Panc1 (cell line): ENCODE results near the gene MGST2. TPM values are rescaled to one million over a fixed set of nuclear protein-coding genes. Genes with fewer than 3 reads are reported as not detected.

Experiments used
- ATAC-seq: fragments of 200-7000 bp; cut with Tn5 transposase; 2 replicates; pipeline ENCODE4 v1.9.1; 2020; ENCODE audit warnings: mild to moderate bottlenecking, moderate library complexity
- BruUV-seq: library from RNA; stranded (reverse); fragments of 400-500 nt; replicated peaks from 2 replicates; lab custom pipeline; 2021; lab: Mats Ljungman, UMichigan
- CTCF ChIA-PET: fragments of 300-600 bp; sonication (Branson Sonifier 250); formaldehyde crosslinking; loops from one replicate; lab custom pipeline; 2022; ENCODE audit warnings: antibody characterized with exemption; lab: Charles Lee
- POLR2A ChIA-PET: fragments of 300-600 bp; sonication (Branson Sonifier 250); formaldehyde crosslinking; loops from one replicate; lab custom pipeline; 2022; ENCODE audit warnings: antibody characterized with exemption; lab: Charles Lee
- DNase-seq: peaks from one replicate; pipeline ENCODE4 v3.0.0-alpha.2; 2010; ENCODE audit warnings: low read depth, low spot score
- H3K27ac ChIP-seq: 2 replicates; pipeline ENCODE4 v1.5.1; 2011; ENCODE audit warnings: mild to moderate bottlenecking, low read length, inconsistent platforms
- H3K27me3 ChIP-seq: fragments of 200-500 bp; sonication (Bioruptor generic); 2 replicates; pipeline ENCODE4 v1.6.0; 2014; ENCODE audit warnings: low read length, inconsistent platforms; ENCODE audit not compliant: control insufficient read depth, insufficient read depth
- H3K36me3 ChIP-seq: fragments of 200-500 bp; sonication (Bioruptor generic); 2 replicates; pipeline ENCODE4 v1.5.1; 2014; ENCODE audit warnings: inconsistent platforms, mild to moderate bottlenecking, low read length, moderate library complexity; ENCODE audit not compliant: control insufficient read depth, insufficient read depth
- H3K4me1 ChIP-seq: 2 replicates; pipeline ENCODE4 v1.5.1; 2011; ENCODE audit warnings: inconsistent platforms, mild to moderate bottlenecking, low read length, moderate library complexity; ENCODE audit not compliant: control insufficient read depth, insufficient read depth
- H3K4me3 ChIP-seq, 2 experiments: 2 replicates each; pipeline ENCODE4 v1.5.1; 2011 to 2012; ENCODE audit warnings: low read depth in 2 of 2, low read length in 2 of 2, mild to moderate bottlenecking in 2 of 2, inconsistent platforms in 1 of 2, moderate library complexity in 1 of 2
- H3K9me3 ChIP-seq: fragments of 200-500 bp; sonication (Bioruptor generic); 2 replicates; pipeline ENCODE4 v1.5.1; 2014; ENCODE audit warnings: low read depth, mild to moderate bottlenecking, inconsistent platforms, low read length, moderate library complexity; ENCODE audit not compliant: control insufficient read depth, insufficient read depth
- POLR2AphosphoS5 ChIP-seq: IDR thresholded peaks from 2 replicates; pipeline ENCODE4 v1.6.1; 2012; ENCODE audit warnings: mild to moderate bottlenecking, low read depth, low read length, moderate library complexity
- REST ChIP-seq, 2 experiments: IDR thresholded peaks; 2 replicates each; pipeline ENCODE4 v1.6.1; 2011 to 2012; ENCODE audit warnings: low read depth in 2 of 2, control low read depth in 1 of 2, low read length in 1 of 2, mild to moderate bottlenecking in 1 of 2, moderate library complexity in 1 of 2; ENCODE audit not compliant: insufficient read depth in 1 of 2
- SIN3A ChIP-seq: IDR thresholded peaks from 2 replicates; pipeline ENCODE4 v1.6.1; 2012; ENCODE audit warnings: low read depth, mild to moderate bottlenecking, low read length, moderate library complexity, borderline replicate concordance; ENCODE audit not compliant: insufficient read depth
- TCF7L2 ChIP-seq: IDR thresholded peaks from 2 replicates; pipeline ENCODE4 v1.6.1; 2011; ENCODE audit warnings: mild to moderate bottlenecking, low read depth, low read length, inconsistent platforms
- in situ Hi-C: cut with HindIII; loops from 2 replicates; pipeline ENCODE4 v1.10.0; 2016; ENCODE audit warnings: low sequenced_read_pairs, low pct_unique_long_range_greater_than_20kb
- intact Hi-C: fragments of 100-400 bp; cut with micrococcal nuclease; formaldehyde crosslinking; loops from one replicate; pipeline ENCODE4 v1.10.0; 2022; ENCODE audit not compliant: unreplicated experiment
- total RNA-seq: library from RNA; stranded (reverse); gene quantifications from one replicate; pipeline ENCODE4 v1.2.1, GENCODE V29; 2021; ENCODE audit not compliant: unreplicated experiment
- TF ChIP-seq, protein P1 (sequence below): fragments of 450-650 bp; IDR thresholded peaks from 2 replicates; pipeline ENCODE4 v1.5.1; 2017; ENCODE audit warnings: mild to moderate bottlenecking

The MGST2 gene
- total RNA-seq, 1 experiment from 2014 or later: 17.4 TPM

DNA sequence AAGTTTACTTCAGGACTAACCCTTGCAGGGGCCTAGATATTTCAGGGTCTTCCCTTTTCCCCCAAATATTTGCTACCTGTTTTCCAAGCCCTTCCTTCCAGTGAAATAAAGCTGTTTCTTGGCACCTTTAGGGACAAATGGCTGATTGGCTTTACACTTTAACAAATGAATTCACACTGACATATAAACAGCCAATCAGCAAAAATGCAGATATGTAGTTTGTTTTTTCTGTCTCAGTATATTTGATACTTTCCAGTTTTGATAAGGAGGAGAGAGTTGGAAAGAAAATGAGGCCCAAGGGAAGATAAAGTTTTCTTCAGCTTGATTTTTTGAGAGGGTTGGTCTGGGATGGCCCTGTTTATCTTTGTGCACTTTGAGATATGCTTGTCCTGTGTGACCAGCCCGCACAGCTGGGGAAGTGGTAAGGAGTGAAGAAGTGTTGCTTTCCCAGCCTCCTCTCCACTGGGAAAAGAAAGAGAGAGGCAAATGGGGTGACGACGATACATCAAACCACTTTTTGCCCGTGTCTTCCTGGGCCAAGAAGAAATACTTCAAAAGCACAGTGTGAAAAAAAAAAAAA lies 67.5 kb downstream of the MGST2 start:
- ChIA-PET POLR2A (interaction anchor here (0.6 to 0.7 kb wide), 2 partner anchors 352 to 520 kb away, joined by 4 to 15 read pairs; no protein-coding TSS in a partner anchor), CTCF (no interaction called here)
- H3K4me1 ChIP-seq: peaks cover 3% of the 10 kb centered on the region
- H3K27ac ChIP-seq: no peak overlapping the region
- no peak for DNase-seq
- intact Hi-C loops (loop anchor here (10.0 kb wide), 3 partner anchors 282 to 532 kb away; partner anchors contain the start of gene MAML3), in situ Hi-C loops (no loop called here)
- H3K27me3 ChIP-seq: no peaks in the 10 kb centered on the region
- TF ChIP-seq SIN3A (no peak), REST (IDR thresholded peaks at IDR 0.05; ENCODE audit: insufficient read depth in 1 of 2, low read depth in 2 of 2, low read length in 1 of 2) (no peak), POLR2AphosphoS5 (no peak), TCF7L2 (no peak)
- TF ChIP-seq, protein P1, sequence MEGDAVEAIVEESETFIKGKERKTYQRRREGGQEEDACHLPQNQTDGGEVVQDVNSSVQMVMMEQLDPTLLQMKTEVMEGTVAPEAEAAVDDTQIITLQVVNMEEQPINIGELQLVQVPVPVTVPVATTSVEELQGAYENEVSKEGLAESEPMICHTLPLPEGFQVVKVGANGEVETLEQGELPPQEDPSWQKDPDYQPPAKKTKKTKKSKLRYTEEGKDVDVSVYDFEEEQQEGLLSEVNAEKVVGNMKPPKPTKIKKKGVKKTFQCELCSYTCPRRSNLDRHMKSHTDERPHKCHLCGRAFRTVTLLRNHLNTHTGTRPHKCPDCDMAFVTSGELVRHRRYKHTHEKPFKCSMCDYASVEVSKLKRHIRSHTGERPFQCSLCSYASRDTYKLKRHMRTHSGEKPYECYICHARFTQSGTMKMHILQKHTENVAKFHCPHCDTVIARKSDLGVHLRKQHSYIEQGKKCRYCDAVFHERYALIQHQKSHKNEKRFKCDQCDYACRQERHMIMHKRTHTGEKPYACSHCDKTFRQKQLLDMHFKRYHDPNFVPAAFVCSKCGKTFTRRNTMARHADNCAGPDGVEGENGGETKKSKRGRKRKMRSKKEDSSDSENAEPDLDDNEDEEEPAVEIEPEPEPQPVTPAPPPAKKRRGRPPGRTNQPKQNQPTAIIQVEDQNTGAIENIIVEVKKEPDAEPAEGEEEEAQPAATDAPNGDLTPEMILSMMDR: no peak
- no peaks in the 10 kb centered on the region for H3K9me3 ChIP-seq
- H3K36me3 ChIP-seq: no peaks in the 10 kb centered on the region
- BruUV-seq: no TSS peak
- no peak overlapping the region for H3K4me3 ChIP-seq
- no peak for ATAC-seq

- Histone ChIP-seq H3K9me3 (no peaks in the 10 kb centered on the region), H3K4me1 (peaks cover 3% of the 10 kb centered on the region), H3K4me3 (peak overlapping the region; percentile 31 to 48), H3K36me3 (no peaks in the 10 kb centered on the region), H3K27me3 (no peaks in the 10 kb centered on the region), H3K27ac (peak overlapping the region; percentile 69)
- TF ChIP-seq REST (IDR thresholded peaks at IDR 0.05; ENCODE audit: insufficient read depth in 1 of 2, low read depth in 2 of 2, low read length in 1 of 2): no peak
- no peak for TF ChIP-seq POLR2AphosphoS5
- TF ChIP-seq SIN3A: no peak
- TF ChIP-seq, protein P1: no peak
- intact Hi-C loops: loop anchor here (10.0 kb wide), 3 partner anchors 280 to 530 kb away; partner anchors contain the start of gene MAML3
- ChIA-PET CTCF (interaction anchor here (0.6 kb wide), 1 partner anchor 348 kb away, joined by 3 read pairs; no protein-coding TSS in a partner anchor), POLR2A (no interaction called here)
- ATAC-seq (peak; percentile 7; the same call in 1 of the 2 replicates), DNase-seq (no peak)
- in situ Hi-C loops: no loop called here
- no TSS peak for BruUV-seq
These were observed 68.7 kb downstream of the MGST2 start for GRCh38 chr4:139734201-139734874.
